CD4-positive, CD25-positive, alpha-beta regulatory T cell (primary cell): ENCODE measurements around the gene FGF9. TPM values are rescaled to one million over a fixed set of nuclear protein-coding genes. Genes with fewer than 3 reads are reported as not detected.

Source experiments
- ATAC-seq, 2 donors: fragments of 150-1000 bp; cut with Tn5 transposase; one replicate each; pipeline ENCODE4 v1.10.0; 2021; ENCODE audit warnings: low read depth in 2 of 2, moderate number of reproducible peaks in 2 of 2, moderate library complexity in 1 of 2
- DNase-seq, 3 donors: peaks; one replicate each; pipeline versions ENCODE4 v3.0.0 to v3.0.0-alpha.2; 2012 to 2022; ENCODE audit warnings: mixed read lengths in 1 of 3
- H3K27ac ChIP-seq: one replicate; pipeline ENCODE4 v1.7.0; 2013; ENCODE audit warnings: mild to moderate bottlenecking, low read length; ENCODE audit not compliant: insufficient read depth, poor library complexity, severe bottlenecking
- H3K27me3 ChIP-seq: one replicate; pipeline ENCODE4 v1.7.0; 2013; ENCODE audit warnings: low read length; ENCODE audit not compliant: control insufficient read depth, insufficient read depth
- H3K36me3 ChIP-seq: one replicate; pipeline ENCODE4 v1.7.0; 2013; ENCODE audit warnings: mild to moderate bottlenecking, low read length, moderate library complexity; ENCODE audit not compliant: control insufficient read depth, insufficient read depth
- H3K4me1 ChIP-seq: 2 replicates; pipeline ENCODE4 v1.7.0; 2013; ENCODE audit warnings: mild to moderate bottlenecking, low read length; ENCODE audit not compliant: insufficient read depth, control insufficient read depth, poor library complexity, severe bottlenecking
- H3K4me3 ChIP-seq: one replicate; pipeline ENCODE4 v1.7.0; 2013; ENCODE audit warnings: low read depth, mild to moderate bottlenecking, low read length, moderate library complexity
- H3K9me3 ChIP-seq, 2 experiments: 1 replicate in 1 of 2; 2 replicates in 1 of 2; pipeline ENCODE4 v1.7.0; 2013; ENCODE audit warnings: low read length in 2 of 2, mild to moderate bottlenecking in 1 of 2, moderate library complexity in 1 of 2; ENCODE audit not compliant: control insufficient read depth in 2 of 2
- H3K27ac Mint-ChIP-seq, 3 donors: one replicate each; pipeline ENCODE4 v1.8.0; 2020 to 2022; ENCODE audit warnings: mild to moderate bottlenecking in 3 of 3, mixed read lengths in 3 of 3, moderate library complexity in 2 of 3
- H3K27me3 Mint-ChIP-seq: one replicate; pipeline ENCODE4 v1.8.0; 2022; ENCODE audit warnings: mild to moderate bottlenecking, mixed read lengths
- H3K36me3 Mint-ChIP-seq: one replicate; pipeline ENCODE4 v1.8.0; 2020; ENCODE audit warnings: mixed read lengths
- H3K4me1 Mint-ChIP-seq, 4 donors: one replicate each; pipeline ENCODE4 v1.8.0; 2020 to 2022; ENCODE audit warnings: mixed read lengths in 4 of 4, mild to moderate bottlenecking in 1 of 4
- H3K4me3 Mint-ChIP-seq, 4 donors: one replicate each; pipeline ENCODE4 v1.8.0; 2020 to 2022; ENCODE audit warnings: mild to moderate bottlenecking in 4 of 4, mixed read lengths in 4 of 4, moderate library complexity in 3 of 4
- H3K9me3 Mint-ChIP-seq, 7 donors: one replicate each; pipeline ENCODE4 v1.8.0; 2020 to 2022; ENCODE audit warnings: mixed read lengths in 7 of 7, mild to moderate bottlenecking in 3 of 7, moderate library complexity in 2 of 7
- polyA plus RNA-seq, 4 donors: library from polyadenylated mRNA; unstranded; fragments of 300-500 nt; fragmentation: Illumina TruSeq; gene quantifications; one replicate each; pipeline ENCODE4 v1.2.3, GENCODE V29; 2021
- total RNA-seq: library from RNA; stranded (reverse); gene quantifications from one replicate; pipeline ENCODE4 v1.2.3, GENCODE V29; 2022

The FGF9 gene
- 0.35 TPM for total RNA-seq
- 1 to 10 TPM in 2 of 4 donors, under 1 TPM in 1, not detected in 1; 0.86 to 2.3 (median 1.1) TPM for polyA plus RNA-seq

DNA sequence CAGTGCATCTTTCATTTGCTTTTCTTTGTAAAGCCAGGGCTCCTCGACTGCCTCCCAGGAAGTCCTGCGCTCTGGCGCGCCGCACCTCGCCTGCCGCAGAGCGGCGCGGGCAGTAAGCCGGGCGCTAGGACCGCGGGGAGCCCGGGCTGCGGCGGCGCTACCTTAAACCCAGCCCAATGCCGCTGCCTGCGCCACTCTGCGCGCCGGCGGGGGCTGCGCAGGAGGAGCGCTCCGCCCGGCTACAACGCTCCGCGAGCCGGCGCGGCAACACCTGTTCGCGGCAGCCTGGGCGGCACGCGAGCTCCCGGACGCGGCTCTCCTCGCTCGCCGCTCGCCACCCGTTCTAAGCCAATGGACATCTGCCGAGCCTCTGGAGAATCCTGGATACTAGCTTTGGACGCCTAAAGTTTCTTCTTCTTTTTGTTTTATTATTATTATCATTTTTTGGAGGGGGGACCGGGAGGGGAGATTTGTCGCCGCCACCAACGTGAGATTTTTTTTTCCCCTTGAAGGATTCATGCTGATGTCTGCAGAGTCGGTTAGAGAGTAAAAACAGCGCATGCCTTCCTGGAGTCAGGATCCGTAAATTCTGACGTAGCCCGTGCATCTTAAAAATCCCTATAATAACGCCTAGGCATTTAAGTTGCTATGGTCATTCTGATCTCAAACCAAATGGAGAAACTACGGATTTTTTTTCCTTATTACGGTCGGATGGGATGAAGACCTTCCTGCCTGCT, at the start of gene FGF9:
Gene FGF9, plus strand, starts transcription at position 191 of the 737 bp plus-strand sequence. CDS start 840 bp downstream, outside the sequence.
- Histone ChIP-seq H3K4me3 (peak within 1 kb of the TSS; percentile 88), H3K27me3 (peaks cover 10% of the 10 kb centered on the region), H3K27ac (peak within 1 kb of the TSS; percentile 41), H3K4me1 (peaks cover 65% of the 10 kb centered on the region), H3K36me3 (no peaks in the 10 kb centered on the region), H3K9me3 (no peaks in the 10 kb centered on the region)
- Mint-ChIP-seq H3K36me3 (no peaks in the 10 kb centered on the region), H3K9me3 (peaks cover 0 to 5% (median 0%) of the 10 kb centered on the region in 7 donors), H3K4me3 (peak within 1 kb of the TSS; percentile 85 to 99 (median 92)), H3K4me1 (peaks cover 23 to 54% (median 33%) of the 10 kb centered on the region in 4 donors), H3K27ac (peak within 1 kb of the TSS; percentile 38 to 76 (median 75)), H3K27me3 (peaks cover 77% of the 10 kb centered on the region)
- DNase-seq (peak; percentile 66 to 90 (median 86)), ATAC-seq (peak; percentile 83 to 85)

DNA sequence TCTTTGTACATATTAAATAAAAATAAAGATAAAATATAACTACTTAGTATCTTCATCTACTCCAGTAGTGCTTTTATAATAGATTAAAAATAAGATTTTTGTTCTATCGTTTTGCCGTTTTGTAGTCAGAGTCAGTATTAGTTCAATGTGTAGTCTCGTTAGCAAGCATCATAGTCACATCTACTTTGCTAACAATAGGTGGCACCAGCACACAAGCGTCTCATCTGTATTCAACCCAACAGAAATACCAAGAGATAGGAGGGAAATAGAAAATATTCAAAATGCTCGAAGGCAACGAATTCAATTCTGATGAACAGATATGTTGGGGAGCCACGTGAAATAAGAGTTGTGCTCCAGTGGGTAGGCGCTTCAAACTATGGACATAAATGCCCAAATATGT, 45.5 kb upstream of the FGF9 start:
- Histone ChIP-seq H3K4me3 (no peak overlapping the region), H3K36me3 (no peaks in the 10 kb centered on the region), H3K9me3 (no peaks in the 10 kb centered on the region), H3K27me3 (peaks cover 3% of the 10 kb centered on the region), H3K27ac (no peak overlapping the region), H3K4me1 (no peaks in the 10 kb centered on the region)
- peaks cover 23% of the 10 kb centered on the region for H3K27me3 Mint-ChIP-seq
- no peak overlapping the region for H3K27ac Mint-ChIP-seq
- no peaks in the 10 kb centered on the region for H3K36me3 Mint-ChIP-seq
- H3K4me1 Mint-ChIP-seq = no peaks in the 10 kb centered on the region
- peak in 2 of 3 donors; percentile 33 to 37 for DNase-seq
- ATAC-seq = no peak
- no peak overlapping the region for H3K4me3 Mint-ChIP-seq
- peaks cover 0 to 3% (median 0%) of the 10 kb centered on the region in 7 donors for H3K9me3 Mint-ChIP-seq

DNA sequence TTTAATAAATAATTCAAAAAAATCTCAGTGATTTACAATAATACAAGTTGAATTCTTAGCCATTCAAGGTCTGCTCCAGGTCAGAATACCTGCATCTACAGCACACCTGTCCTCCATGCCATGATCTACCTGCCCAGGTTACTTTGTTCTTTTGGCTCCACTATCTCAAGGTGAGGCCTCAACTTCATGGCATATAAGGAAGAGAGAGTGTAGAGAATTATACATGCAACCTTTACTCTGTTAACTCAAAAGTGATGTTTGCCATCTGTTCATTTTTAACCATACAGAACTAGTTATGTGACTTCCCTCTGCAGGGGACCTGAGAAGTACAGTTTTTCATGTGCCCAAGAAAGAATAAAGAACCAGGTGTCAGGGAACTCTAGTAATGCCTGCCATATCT, 38.7 kb upstream of the FGF9 start:
- Mint-ChIP-seq H3K27me3 (peaks cover 37% of the 10 kb centered on the region), H3K4me3 (no peak overlapping the region), H3K27ac (no peak overlapping the region), H3K36me3 (no peaks in the 10 kb centered on the region), H3K9me3 (peaks cover 0 to 4% (median 2%) of the 10 kb centered on the region in 7 donors), H3K4me1 (no peaks in the 10 kb centered on the region)
- H3K27ac ChIP-seq = no peak overlapping the region
- no peaks in the 10 kb centered on the region for H3K4me1 ChIP-seq
- no peak overlapping the region for H3K4me3 ChIP-seq
- no peaks in the 10 kb centered on the region for H3K9me3 ChIP-seq
- H3K27me3 ChIP-seq = peaks cover 5% of the 10 kb centered on the region
- ATAC-seq = no peak
- DNase-seq = no peak
- no peaks in the 10 kb centered on the region for H3K36me3 ChIP-seq

DNA sequence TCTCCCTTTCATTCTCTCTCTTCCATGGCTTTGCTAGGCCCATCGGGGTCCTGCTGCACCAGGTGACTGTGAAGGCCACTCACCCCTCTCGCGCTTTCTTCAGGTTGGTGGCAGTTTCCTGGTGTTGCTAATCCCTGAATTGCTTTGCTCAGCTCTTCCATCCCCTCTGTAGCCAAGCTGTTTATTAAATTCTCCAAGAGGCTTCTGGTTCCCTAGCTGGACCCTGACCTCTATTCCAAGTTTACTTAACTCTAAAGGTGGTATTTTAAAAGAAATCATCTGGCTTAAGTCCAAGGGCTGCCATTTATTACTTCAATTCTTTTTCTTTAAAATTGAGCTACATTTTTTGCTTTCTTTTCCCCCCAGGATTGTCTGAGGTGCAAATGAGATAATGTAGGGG, 34.2 kb upstream of the FGF9 start:
- Mint-ChIP-seq H3K27me3 (peaks cover 32% of the 10 kb centered on the region), H3K4me1 (peaks cover 0 to 7% (median 6%) of the 10 kb centered on the region in 4 donors), H3K9me3 (peaks cover 0 to 2% (median 0%) of the 10 kb centered on the region in 7 donors), H3K27ac (no peak overlapping the region), H3K4me3 (no peak overlapping the region), H3K36me3 (no peaks in the 10 kb centered on the region)
- ATAC-seq (no peak), DNase-seq (no peak)
- H3K36me3 ChIP-seq = no peaks in the 10 kb centered on the region
- H3K4me3 ChIP-seq = no peak overlapping the region
- no peak overlapping the region for H3K27ac ChIP-seq
- H3K4me1 ChIP-seq = no peaks in the 10 kb centered on the region
- H3K27me3 ChIP-seq = no peaks in the 10 kb centered on the region
- no peaks in the 10 kb centered on the region for H3K9me3 ChIP-seq

DNA sequence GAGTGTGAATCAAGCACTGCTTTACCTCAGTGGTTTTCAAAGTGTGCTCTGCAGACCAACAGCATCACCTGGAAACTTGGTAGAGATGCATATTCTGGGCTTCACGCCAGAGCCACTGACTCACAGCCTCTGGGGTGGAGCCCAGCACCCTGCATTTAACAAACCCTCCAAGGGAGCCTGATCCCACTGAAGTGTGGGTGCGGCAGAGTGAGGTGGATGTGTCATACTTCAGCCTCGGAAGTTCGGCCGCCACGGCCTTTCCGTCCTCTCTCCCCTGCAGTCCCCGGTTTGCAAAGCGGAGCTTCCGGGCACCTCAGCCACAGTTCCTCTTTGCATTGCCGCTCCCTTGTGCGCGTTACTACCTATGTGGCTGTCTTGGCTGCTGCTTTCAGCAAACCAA, 33.6 kb upstream of the FGF9 start:
- Mint-ChIP-seq H3K4me3 (no peak overlapping the region), H3K4me1 (peaks cover 0 to 7% (median 6%) of the 10 kb centered on the region in 4 donors), H3K9me3 (no peaks in the 10 kb centered on the region), H3K27me3 (peaks cover 27% of the 10 kb centered on the region), H3K27ac (no peak overlapping the region), H3K36me3 (no peaks in the 10 kb centered on the region)
- DNase-seq = peak in 1 of 3 donors; percentile 1
- Histone ChIP-seq H3K27ac (no peak overlapping the region), H3K9me3 (no peaks in the 10 kb centered on the region), H3K36me3 (no peaks in the 10 kb centered on the region), H3K4me3 (no peak overlapping the region), H3K4me1 (no peaks in the 10 kb centered on the region), H3K27me3 (no peaks in the 10 kb centered on the region)
- peak in 1 of 2 donors; percentile 37 for ATAC-seq

DNA sequence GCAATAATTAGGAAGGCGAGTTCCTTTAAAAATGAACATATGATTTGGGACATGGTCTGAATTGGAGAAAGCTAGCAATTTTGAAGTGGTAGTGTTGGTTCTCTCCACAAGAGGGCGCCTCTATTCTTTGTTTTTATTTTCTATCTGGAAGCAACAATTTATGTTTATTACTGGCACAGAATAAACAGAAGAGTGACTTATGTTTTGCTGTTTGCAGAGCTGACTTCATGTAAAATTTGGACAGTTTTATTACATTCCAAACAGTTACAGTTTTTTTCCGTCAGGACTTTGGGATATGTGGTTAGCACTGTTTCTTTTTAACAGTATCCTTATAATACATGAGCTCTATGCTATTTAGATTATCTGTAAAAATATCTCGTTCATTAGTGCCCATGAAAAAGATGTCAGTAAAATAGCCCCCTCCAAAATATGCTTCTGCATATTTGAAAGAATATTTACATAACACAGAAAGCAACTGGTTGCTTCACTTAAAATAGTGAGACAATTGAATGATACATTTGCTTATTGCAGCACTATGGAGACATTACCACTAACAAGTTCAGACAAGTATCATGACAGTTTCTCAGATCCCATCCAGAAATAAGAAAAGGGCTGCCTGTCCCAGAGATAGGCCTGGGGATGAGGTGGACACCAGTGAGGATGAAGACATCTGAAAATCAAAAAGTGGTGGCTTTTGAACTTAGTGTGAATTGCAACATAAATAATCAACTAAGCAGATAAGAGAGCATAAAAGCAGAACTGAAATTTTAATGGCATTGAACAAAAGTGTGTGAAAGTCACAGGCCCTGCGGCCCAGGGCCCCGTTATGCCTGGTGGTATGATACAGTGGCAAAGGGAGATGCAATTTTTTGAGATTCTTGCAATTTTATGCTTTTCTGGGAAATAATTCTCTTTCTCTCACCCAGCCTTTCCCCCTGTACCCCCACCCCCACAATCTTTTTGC, 32.3 kb upstream of the FGF9 start:
- no peak overlapping the region for H3K4me3 Mint-ChIP-seq
- ATAC-seq = no peak
- H3K9me3 Mint-ChIP-seq = no peaks in the 10 kb centered on the region

DNA sequence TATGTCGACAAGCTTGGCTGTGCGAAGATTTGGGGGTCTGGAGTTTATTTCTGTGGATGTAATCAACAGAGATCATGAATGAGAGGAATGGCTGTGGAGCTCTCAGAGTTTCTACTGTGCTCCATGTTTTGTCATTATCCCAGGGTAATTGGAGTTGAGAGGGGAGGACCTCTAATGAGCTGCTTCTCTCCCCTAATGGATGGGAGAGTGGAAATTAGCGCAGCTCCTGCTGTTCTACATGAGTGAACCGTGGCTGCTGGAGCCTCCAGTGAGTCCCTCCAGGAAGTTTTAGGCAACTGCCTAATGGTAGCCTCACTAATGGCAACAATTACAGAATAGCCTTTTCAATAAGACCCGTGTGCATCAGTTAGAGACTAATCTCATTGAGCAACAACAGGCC, 31.3 kb upstream of the FGF9 start:
- H3K36me3 ChIP-seq = no peaks in the 10 kb centered on the region
- no peak overlapping the region for H3K27ac Mint-ChIP-seq
- peaks cover 29% of the 10 kb centered on the region for H3K27me3 Mint-ChIP-seq
- no peak overlapping the region for H3K4me3 ChIP-seq
- H3K27ac ChIP-seq = no peak overlapping the region
- ATAC-seq = no peak
- H3K4me1 ChIP-seq = no peaks in the 10 kb centered on the region
- H3K9me3 ChIP-seq = no peaks in the 10 kb centered on the region
- peaks cover 0 to 7% (median 6%) of the 10 kb centered on the region in 4 donors for H3K4me1 Mint-ChIP-seq
- no peak for DNase-seq
- H3K27me3 ChIP-seq = no peaks in the 10 kb centered on the region
- H3K9me3 Mint-ChIP-seq = no peaks in the 10 kb centered on the region
- H3K36me3 Mint-ChIP-seq = no peaks in the 10 kb centered on the region
- no peak overlapping the region for H3K4me3 Mint-ChIP-seq

More for the DNA sequence above, 32.3 kb upstream of the FGF9 start:
- Histone ChIP-seq H3K27me3 (no peaks in the 10 kb centered on the region), H3K4me1 (no peaks in the 10 kb centered on the region), H3K27ac (no peak overlapping the region), H3K9me3 (no peaks in the 10 kb centered on the region), H3K36me3 (no peaks in the 10 kb centered on the region), H3K4me3 (no peak overlapping the region)
- peak in 2 of 3 donors; percentile 33 to 48 for DNase-seq
- H3K36me3 Mint-ChIP-seq = no peaks in the 10 kb centered on the region
- H3K27me3 Mint-ChIP-seq = peaks cover 29% of the 10 kb centered on the region
- peaks cover 0 to 7% (median 6%) of the 10 kb centered on the region in 4 donors for H3K4me1 Mint-ChIP-seq
- no peak overlapping the region for H3K27ac Mint-ChIP-seq
